Heart left ventricle (tissue), 13 donors: Measurements from ENCODE around the gene PTPRN2.
"Not testable (repeated sequence)": the region's sequence is repeated elsewhere in the genome, so short reads cannot be mapped to it uniquely, and the experiment has no call there.

Source experiments
- CTCF ChIP-seq, 12 donors: fragments of 200-600 bp; sonication (generic) in 4 of 12; IDR thresholded peaks; one replicate each; pipeline versions ENCODE4 v1.5.0 to v1.8.0; 2018 to 2022; ENCODE audit warnings: antibody characterized with exemption in 12 of 12, mild to moderate bottlenecking in 5 of 12
- POLR2A ChIP-seq, 2 donors: fragments of 450-650 bp; IDR thresholded peaks; one replicate each; pipeline ENCODE4 v1.6.1; 2017; ENCODE audit warnings: antibody characterized with exemption in 2 of 2, mild to moderate bottlenecking in 2 of 2, moderate library complexity in 2 of 2
- donor health status: ischemic (EF 13 %, LVEDD 7.1; RV severe dilation, severe dysfunction).
- donor health status: DM: no; HTN: yes; CAD: no.
- donor health status: DM: no; HTN: no; CAD: no.
- donor health status: ischemic (EF 25% LVEDD 6.9; RV normal size, moderate dysfunction).
- donor health status: ischemic (EF 25% LVEDD 5.7; RV mildly dilated, moderate dysfunction).
- donor health status: ischemic (EF 35%, LVEDD 5.7; RV mildly dilated, moderate dysfunction).
- donor health status: nonischemic (EF 11% LVEDD 7.7; RV severe dilation, severe dysfunction).
- donor health status: DM: yes; HTN: yes; CAD: no.
- donor health status: PGD.
- donor health status: ischemic (EF 29% LVEDD 5.4; RV normal size, mild dysfunction).
- donor health status: nonischemic (EF 23%, LVEDD 6.1; RV moderate dilation, normal function).

- TF ChIP-seq CTCF, POLR2A (IDR thresholded peaks at IDR 0.05): not testable (repeated sequence)
These were observed 862.3 kb downstream of the PTPRN2 start for GRCh38 chr7:157725312-157725711.
